ENCODE data around the gene SRPX.

SRPX gene

GRCh38 chrX:38224160-38224559 lies 3.5 kb upstream of the SRPX start:
- DNase-seq (ENCODE audit: extremely low read depth, low read depth), result no peak
- no peak for TF ChIP-seq CTCF (IDR thresholded peaks at IDR 0.05; ENCODE audit: low read depth, low read length, missing control alignments)
- H3K4me3 ChIP-seq (replicated peaks; ENCODE audit: low read depth, low read length), result no peak overlapping the region

GRCh38 chrX:38221391-38221929 lies 789 bp upstream of the SRPX start:
- no peak for DNase-seq (ENCODE audit: extremely low read depth, low read depth)
- H3K4me3 ChIP-seq (replicated peaks; ENCODE audit: low read depth, low read length), result peak overlapping the region; percentile 55
- TF ChIP-seq CTCF (IDR thresholded peaks at IDR 0.05; ENCODE audit: low read depth, low read length, missing control alignments), result no peak

- DNase-seq (ENCODE audit: extremely low read depth, low read depth), result peak; percentile 46
- peak overlapping the region; percentile 55 for H3K4me3 ChIP-seq (replicated peaks; ENCODE audit: low read depth, low read length)
- peak; percentile 37 for TF ChIP-seq CTCF (IDR thresholded peaks at IDR 0.05; ENCODE audit: low read depth, low read length, missing control alignments)
Observed at GRCh38 chrX:38220024-38220414, 652 bp downstream of the SRPX start.

GRCh38 chrX:38216642-38217041 lies 4.0 kb downstream of the SRPX start:
- DNase-seq (ENCODE audit: extremely low read depth, low read depth), result no peak
- H3K4me3 ChIP-seq (replicated peaks; ENCODE audit: low read depth, low read length), result no peak overlapping the region
- TF ChIP-seq CTCF (IDR thresholded peaks at IDR 0.05; ENCODE audit: low read depth, low read length, missing control alignments), result no peak

- no peak overlapping the region for H3K4me3 ChIP-seq (replicated peaks; ENCODE audit: low read depth, low read length)
- DNase-seq (ENCODE audit: extremely low read depth, low read depth), result peak; percentile 67
- no peak for TF ChIP-seq CTCF (IDR thresholded peaks at IDR 0.05; ENCODE audit: low read depth, low read length, missing control alignments)
Observed at GRCh38 chrX:38214551-38215531, 5.8 kb downstream of the SRPX start.

- TF ChIP-seq CTCF (IDR thresholded peaks at IDR 0.05; ENCODE audit: low read depth, low read length, missing control alignments), result no peak
- DNase-seq (ENCODE audit: extremely low read depth, low read depth), result no peak
- H3K4me3 ChIP-seq (replicated peaks; ENCODE audit: low read depth, low read length), result no peak overlapping the region
Observed at GRCh38 chrX:38214044-38214443, 6.6 kb downstream of the SRPX start.

Measured in HFF-Myc (cell line).